ENCODE results near the gene NRXN2.

DNA sequence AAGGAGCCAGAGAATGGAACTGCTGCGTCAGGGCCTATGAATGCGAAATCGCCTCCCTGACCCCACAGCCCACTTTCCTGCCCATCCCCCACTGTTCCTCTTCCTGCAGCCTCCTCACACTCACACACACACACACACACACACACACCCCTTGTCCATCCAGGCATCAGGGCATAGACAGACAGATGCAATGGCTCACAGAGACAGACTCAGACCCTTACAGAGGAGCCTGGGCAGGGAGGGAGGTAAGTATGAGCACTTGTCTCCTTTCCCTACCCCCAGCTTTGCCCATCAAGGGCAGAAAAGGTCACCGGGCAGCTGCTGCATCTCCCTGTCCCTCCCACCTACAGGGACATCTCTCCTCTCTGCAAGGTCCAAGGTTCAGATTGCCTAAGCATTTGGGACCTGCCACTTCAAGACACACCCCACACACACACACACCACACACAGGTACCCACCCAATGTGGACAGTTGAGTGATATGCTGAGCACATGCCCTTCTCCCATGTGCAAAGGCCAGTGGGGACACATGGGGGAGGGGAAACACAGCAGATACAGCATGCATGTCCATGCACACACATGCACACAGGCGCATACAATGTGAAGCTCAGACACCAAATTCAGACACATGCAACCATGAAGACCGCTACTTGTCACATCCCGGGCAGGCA is 2.0 kb upstream of the NRXN2 start:
- TF ChIP-seq, protein P1, sequence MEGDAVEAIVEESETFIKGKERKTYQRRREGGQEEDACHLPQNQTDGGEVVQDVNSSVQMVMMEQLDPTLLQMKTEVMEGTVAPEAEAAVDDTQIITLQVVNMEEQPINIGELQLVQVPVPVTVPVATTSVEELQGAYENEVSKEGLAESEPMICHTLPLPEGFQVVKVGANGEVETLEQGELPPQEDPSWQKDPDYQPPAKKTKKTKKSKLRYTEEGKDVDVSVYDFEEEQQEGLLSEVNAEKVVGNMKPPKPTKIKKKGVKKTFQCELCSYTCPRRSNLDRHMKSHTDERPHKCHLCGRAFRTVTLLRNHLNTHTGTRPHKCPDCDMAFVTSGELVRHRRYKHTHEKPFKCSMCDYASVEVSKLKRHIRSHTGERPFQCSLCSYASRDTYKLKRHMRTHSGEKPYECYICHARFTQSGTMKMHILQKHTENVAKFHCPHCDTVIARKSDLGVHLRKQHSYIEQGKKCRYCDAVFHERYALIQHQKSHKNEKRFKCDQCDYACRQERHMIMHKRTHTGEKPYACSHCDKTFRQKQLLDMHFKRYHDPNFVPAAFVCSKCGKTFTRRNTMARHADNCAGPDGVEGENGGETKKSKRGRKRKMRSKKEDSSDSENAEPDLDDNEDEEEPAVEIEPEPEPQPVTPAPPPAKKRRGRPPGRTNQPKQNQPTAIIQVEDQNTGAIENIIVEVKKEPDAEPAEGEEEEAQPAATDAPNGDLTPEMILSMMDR (IDR thresholded peaks at IDR 0.05), result no peak
- TF ChIP-seq POLR2A (IDR thresholded peaks at IDR 0.05), result no peak

All from heart left ventricle (tissue), 13 donors.